DND-41 (cell line): Measurements from ENCODE around the gene GSTP1.
A peak's percentile ranks its signal among the peaks of the same experiment; 100 is the strongest.

Source experiments
- ATAC-seq: fragments of 200-7000 bp; cut with Tn5 transposase; 3 replicates; pipeline ENCODE4 v1.9.1; 2021; ENCODE audit warnings: low read depth; ENCODE audit not compliant: insufficient read depth
- DNase-seq: peaks from one replicate; pipeline ENCODE4 v3.0.0-alpha.2; 2020
- H2AFZ ChIP-seq: 2 replicates; pipeline ENCODE4 v1.6.0; 2012; ENCODE audit warnings: low read depth, low read length
- H3K27ac ChIP-seq: 2 replicates; pipeline ENCODE4 v1.5.1; 2012; ENCODE audit warnings: low read length, inconsistent platforms
- H3K27me3 ChIP-seq: fragments of 200-600 bp; sonication (generic); 2 replicates; pipeline ENCODE4 v1.6.0; 2012; ENCODE audit warnings: low read length, mild to moderate bottlenecking, inconsistent platforms; ENCODE audit not compliant: insufficient read depth, poor library complexity
- H3K36me3 ChIP-seq: 2 replicates; pipeline ENCODE4 v1.5.1; 2012; ENCODE audit warnings: low read length, inconsistent platforms; ENCODE audit not compliant: insufficient read depth
- H3K4me1 ChIP-seq: 2 replicates; pipeline ENCODE4 v1.5.1; 2012; ENCODE audit warnings: mild to moderate bottlenecking, low read length; ENCODE audit not compliant: insufficient read depth
- H3K4me2 ChIP-seq: 2 replicates; pipeline ENCODE4 v1.6.0; 2012; ENCODE audit warnings: mild to moderate bottlenecking, moderate library complexity, low read length, inconsistent platforms; ENCODE audit not compliant: insufficient read depth
- H3K4me3 ChIP-seq, 2 experiments: fragments of 200-600 bp in 1 of 2; shearing (Covaris generic) in 1 of 2; 2 replicates each; pipeline ENCODE4 v1.5.1; 2012 to 2016; ENCODE audit warnings: inconsistent platforms in 2 of 2, low read length in 2 of 2, mild to moderate bottlenecking in 2 of 2, low read depth in 1 of 2, moderate library complexity in 1 of 2
- H3K79me2 ChIP-seq: 2 replicates; pipeline ENCODE4 v1.6.0; 2012; ENCODE audit warnings: low read length, inconsistent platforms; ENCODE audit not compliant: insufficient read depth
- H3K9ac ChIP-seq: 2 replicates; pipeline ENCODE4 v1.6.0; 2012; ENCODE audit warnings: low read depth, mild to moderate bottlenecking, inconsistent platforms, low read length, moderate library complexity
- H3K9me3 ChIP-seq: 2 replicates; pipeline ENCODE4 v1.5.1; 2012; ENCODE audit warnings: low read length, moderate library complexity, mild to moderate bottlenecking, inconsistent platforms; ENCODE audit not compliant: insufficient read depth, severe bottlenecking
- H4K20me1 ChIP-seq: 2 replicates; pipeline ENCODE4 v1.6.0; 2012; ENCODE audit warnings: low read length; ENCODE audit not compliant: insufficient read depth
- CTCF ChIP-seq: IDR thresholded peaks from 2 replicates; pipeline ENCODE4 v1.5.1; 2012; ENCODE audit warnings: borderline replicate concordance, low read length, moderate library complexity, mild to moderate bottlenecking; ENCODE audit not compliant: poor library complexity, severe bottlenecking; ENCODE audit errors: extremely low read depth
- EZH2 ChIP-seq: IDR thresholded peaks from 3 replicates; pipeline ENCODE4 v1.6.1; 2012; ENCODE audit warnings: borderline replicate concordance, low read depth, mild to moderate bottlenecking, moderate library complexity, low read length, inconsistent platforms; ENCODE audit not compliant: severe bottlenecking

GSTP1 gene

DNA sequence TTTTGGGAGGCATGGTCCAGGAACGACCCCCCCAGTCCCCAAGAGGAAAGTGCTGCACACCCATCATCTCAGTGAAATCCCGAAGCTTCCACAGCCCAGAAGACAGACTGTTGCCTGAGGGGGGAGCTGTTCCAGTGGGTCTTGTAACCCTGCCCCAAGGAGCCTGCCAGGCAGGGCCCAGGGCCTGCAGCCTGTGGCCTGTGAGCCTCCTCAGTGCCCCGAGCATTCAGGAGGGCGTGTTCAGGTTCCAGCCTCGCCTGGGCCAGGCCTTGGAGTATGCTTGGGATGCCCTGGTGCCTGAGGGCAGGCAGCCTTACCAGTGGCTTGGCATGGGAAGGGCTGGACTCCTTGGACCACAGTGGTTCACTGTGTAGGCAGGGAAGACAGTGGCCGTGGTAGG is 42.4 kb upstream of the GSTP1 start:
- Histone ChIP-seq H3K9me3 (peaks cover 3% of the 10 kb centered on the region), H3K79me2 (no peaks in the 10 kb centered on the region), H3K27ac (peak overlapping the region; percentile 56; the same call in 1 of the 2 replicates), H4K20me1 (no peaks in the 10 kb centered on the region), H3K4me2 (no peak overlapping the region), H2AFZ (peak overlapping the region; percentile 31; the same call in 1 of the 2 replicates), H3K4me3 (no peak overlapping the region), H3K4me1 (peaks cover 36% of the 10 kb centered on the region), H3K27me3 (no peaks in the 10 kb centered on the region), H3K36me3 (no peaks in the 10 kb centered on the region), H3K9ac (no peak overlapping the region)
- DNase-seq (no peak), ATAC-seq (no peak)
- TF ChIP-seq CTCF: peak; percentile 11
- no peak for TF ChIP-seq EZH2

- ATAC-seq (no peak), DNase-seq (no peak)
- peak overlapping the region; percentile 25; the same call in 1 of the 2 replicates for H3K27ac ChIP-seq
- TF ChIP-seq CTCF (no peak), EZH2 (no peak)
- H3K9me3 ChIP-seq: no peaks in the 10 kb centered on the region
- no peaks in the 10 kb centered on the region for H4K20me1 ChIP-seq
- H3K36me3 ChIP-seq: no peaks in the 10 kb centered on the region
- H3K4me1 ChIP-seq: peaks cover 46% of the 10 kb centered on the region
- H2AFZ ChIP-seq: no peak overlapping the region
- no peaks in the 10 kb centered on the region for H3K27me3 ChIP-seq
- H3K79me2 ChIP-seq: no peaks in the 10 kb centered on the region
- H3K4me2 ChIP-seq: no peak overlapping the region
- no peak overlapping the region for H3K4me3 ChIP-seq
- H3K9ac ChIP-seq: no peak overlapping the region
These were observed 41.4 kb upstream of the GSTP1 start for GRCh38 chr11:67542169-67542568.

GRCh38 chr11:67542971-67543370 is 40.6 kb upstream of the GSTP1 start:
- no peak overlapping the region for H3K4me3 ChIP-seq
- peaks cover 49% of the 10 kb centered on the region for H3K4me1 ChIP-seq
- H3K36me3 ChIP-seq: no peaks in the 10 kb centered on the region
- 0 out of 2 replicates have a peak overlapping the region, but pooled peaks have one; percentile 8 for H2AFZ ChIP-seq
- H4K20me1 ChIP-seq: no peaks in the 10 kb centered on the region
- H3K4me2 ChIP-seq: no peak overlapping the region
- H3K9ac ChIP-seq: peak overlapping the region; percentile 40; the same call in 1 of the 2 replicates
- DNase-seq (no peak), ATAC-seq (no peak)
- no peaks in the 10 kb centered on the region for H3K27me3 ChIP-seq
- H3K27ac ChIP-seq: peak overlapping the region; percentile 92
- TF ChIP-seq EZH2: no peak
- no peak for TF ChIP-seq CTCF
- H3K9me3 ChIP-seq: no peaks in the 10 kb centered on the region
- no peaks in the 10 kb centered on the region for H3K79me2 ChIP-seq

DNA sequence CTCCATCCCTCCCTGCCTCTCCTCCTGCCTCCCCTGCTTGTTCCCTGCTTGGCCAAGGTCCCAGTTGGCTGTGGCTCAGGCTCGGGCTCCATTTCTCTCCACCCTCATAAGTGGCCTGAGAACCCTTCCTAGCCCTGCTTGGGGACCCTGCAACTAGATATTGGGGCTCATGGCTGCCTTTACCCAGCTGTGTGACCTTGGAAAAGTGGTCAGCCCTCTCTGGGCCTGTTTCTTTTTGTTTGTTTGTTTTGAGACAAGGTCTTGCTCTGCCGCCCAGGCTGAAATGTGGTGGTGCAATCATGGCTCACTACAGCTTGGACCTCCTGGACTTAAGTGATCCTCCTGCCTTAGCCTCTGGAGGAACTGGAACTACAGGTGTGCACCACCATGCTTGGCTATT is 40.0 kb upstream of the GSTP1 start:
- Histone ChIP-seq H4K20me1 (no peaks in the 10 kb centered on the region), H3K4me1 (peaks cover 49% of the 10 kb centered on the region), H3K4me3 (no peak overlapping the region), H3K4me2 (no peak overlapping the region), H3K36me3 (no peaks in the 10 kb centered on the region), H3K27ac (peak overlapping the region; percentile 92), H3K9me3 (no peaks in the 10 kb centered on the region), H2AFZ (no peak overlapping the region), H3K27me3 (no peaks in the 10 kb centered on the region), H3K9ac (peak overlapping the region; percentile 40; the same call in 1 of the 2 replicates), H3K79me2 (no peaks in the 10 kb centered on the region)
- DNase-seq (no peak), ATAC-seq (no peak)
- TF ChIP-seq CTCF (no peak), EZH2 (no peak)
